HepG2 (cell line): ENCODE data around the gene NOL4L. TPM values are rescaled to one million over a fixed set of nuclear protein-coding genes. Genes with fewer than 3 reads are reported as not detected.

ENCODE experiments used
- ARNT ChIP-seq: fragments of 450-650 bp; IDR thresholded peaks from 2 replicates; pipeline ENCODE4 v1.6.1; 2017
- ATM ChIP-seq: fragments of 450-650 bp; IDR thresholded peaks from 2 replicates; pipeline ENCODE4 v1.7.1; 2017; ENCODE audit warnings: mild to moderate bottlenecking, borderline replicate concordance
- FOSL1 ChIP-seq: sonication (generic); formaldehyde crosslinking; IDR thresholded peaks from 2 replicates; pipeline ENCODE4 v1.9.0; 2021; ENCODE audit warnings: missing genetic modification reagents, borderline replicate concordance
- HES4 ChIP-seq: sonication (generic); formaldehyde crosslinking; IDR thresholded peaks from 2 replicates; pipeline ENCODE4 v1.9.0; 2021; ENCODE audit warnings: mild to moderate bottlenecking, missing genetic modification reagents, borderline replicate concordance
- HNF4G ChIP-seq, 2 experiments: sonication (generic) in 1 of 2; formaldehyde crosslinking in 1 of 2; IDR thresholded peaks; 2 replicates each; pipeline versions ENCODE4 v1.4.0 to v1.6.1; 2011 to 2020; ENCODE audit warnings: borderline replicate concordance in 2 of 2, low read depth in 2 of 2, mild to moderate bottlenecking in 2 of 2, low read length in 1 of 2, missing genetic modification reagents in 1 of 2, moderate library complexity in 1 of 2
- KDM5B ChIP-seq: sonication (generic); formaldehyde crosslinking; IDR thresholded peaks from 2 replicates; pipeline ENCODE4 v1.4.0; 2020; ENCODE audit warnings: missing genetic modification reagents, mild to moderate bottlenecking, borderline replicate concordance
- MTF1 ChIP-seq: sonication (generic); formaldehyde crosslinking; IDR thresholded peaks from 2 replicates; pipeline ENCODE4 v1.5.0; 2020; ENCODE audit warnings: missing genetic modification reagents
- NR2F1 ChIP-seq, 2 experiments: fragments of 450-650 bp in 1 of 2; formaldehyde crosslinking in 1 of 2; IDR thresholded peaks; 2 replicates each; pipeline versions ENCODE4 v1.5.0 to v1.6.1; 2016 to 2020; ENCODE audit warnings: mild to moderate bottlenecking in 1 of 2, missing compliant biosample characterization in 1 of 2, missing genetic modification reagents in 1 of 2, moderate library complexity in 1 of 2
- RERE ChIP-seq: IDR thresholded peaks from 2 replicates; pipeline ENCODE4 v1.6.1; 2016; ENCODE audit warnings: low read depth, missing genetic modification reagents, missing compliant biosample characterization
- THRA ChIP-seq: sonication (generic); formaldehyde crosslinking; IDR thresholded peaks from 2 replicates; pipeline ENCODE4 v1.4.0; 2020; ENCODE audit warnings: missing genetic modification reagents, borderline replicate concordance
- ZFP90 ChIP-seq: sonication (generic); formaldehyde crosslinking; IDR thresholded peaks from 2 replicates; pipeline ENCODE4 v1.8.0; 2022; ENCODE audit warnings: missing genetic modification reagents, mild to moderate bottlenecking, inconsistent platforms, borderline replicate concordance
- ZIK1 ChIP-seq: sonication (generic); formaldehyde crosslinking; IDR thresholded peaks from 2 replicates; pipeline ENCODE4 v1.5.0; 2020; ENCODE audit warnings: mild to moderate bottlenecking, low read depth, missing genetic modification reagents, borderline replicate concordance
- ZNF10 ChIP-seq: sonication (generic); formaldehyde crosslinking; IDR thresholded peaks from 2 replicates; pipeline ENCODE4 v1.4.0; 2020; ENCODE audit warnings: mild to moderate bottlenecking, low read depth, missing genetic modification reagents, borderline replicate concordance
- ZNF446 ChIP-seq: sonication (generic); formaldehyde crosslinking; IDR thresholded peaks from 2 replicates; pipeline ENCODE4 v1.5.0; 2020; ENCODE audit warnings: mild to moderate bottlenecking, missing genetic modification reagents
- ZNF572 ChIP-seq: sonication (generic); formaldehyde crosslinking; IDR thresholded peaks from 2 replicates; pipeline ENCODE4 v1.5.1; 2020; ENCODE audit warnings: mild to moderate bottlenecking, missing genetic modification reagents
- ZNF784 ChIP-seq: sonication (generic); formaldehyde crosslinking; IDR thresholded peaks from 2 replicates; pipeline ENCODE4 v1.5.1; 2020; ENCODE audit warnings: missing genetic modification reagents, mild to moderate bottlenecking, borderline replicate concordance
- ZNF800 ChIP-seq: sonication (generic); formaldehyde crosslinking; IDR thresholded peaks from 2 replicates; pipeline ENCODE4 v1.4.0; 2020; ENCODE audit warnings: missing genetic modification reagents
- ZSCAN20 ChIP-seq: sonication (generic); formaldehyde crosslinking; IDR thresholded peaks from 2 replicates; pipeline ENCODE4 v1.4.0; 2020; ENCODE audit warnings: missing genetic modification reagents, mild to moderate bottlenecking, borderline replicate concordance
- polyA plus RNA-seq, 8 experiments: library from polyadenylated mRNA; depleted of rRNA in 3 of 8; stranded (reverse) in 7 of 8; unstranded in 1 of 8; fragments of >200 nt; fragmentation: Illumina TruSeq in 4 of 8; extraction: Trizol in 4 of 8; gene quantifications; 2 replicates each; pipeline versions ENCODE4 v1.2.1 to v1.2.3, GENCODE V29; 2011 to 2016; ENCODE audit warnings: low read depth in 4 of 8, missing spikeins in 1 of 8, mixed read lengths in 1 of 8; ENCODE audit not compliant: insufficient read depth in 1 of 8
- total RNA-seq, 5 experiments: library from RNA; depleted of rRNA; stranded (reverse); fragments of >200 nt; fragmentation: Illumina TruSeq; extraction: Trizol; gene quantifications; 2 replicates each; pipeline ENCODE4 v1.2.3, GENCODE V29; 2016; ENCODE audit warnings: low read depth in 1 of 5

NOL4L gene
- total and polyA plus RNA-seq, 2 of the 13 experiments (the other 11 are each of a cell fraction or from before 2014, with no cell fraction given), result 16.6 to 35.4 TPM

- TF ChIP-seq RERE (CRISPR knock-in tag) (no peak), NR2F1 (CRISPR knock-in tag; IDR thresholded peaks at IDR 0.05) (peak in 1 of 2 experiments; percentile 66; a peak in 1 of 4 replicates), ZFP90 (CRISPR knock-in tag) (no peak), KDM5B (peak; percentile 81), ZSCAN20 (CRISPR knock-in tag) (no peak), ARNT (no peak), HNF4G (IDR thresholded peaks at IDR 0.05; ENCODE audit: borderline replicate concordance, low read depth, low read length) (0 out of 2 replicates have a peak, but pooled peaks have one; percentile 41), HNF4G (CRISPR knock-in tag; IDR thresholded peaks at IDR 0.05; ENCODE audit: borderline replicate concordance, low read depth) (peak; percentile 20; the same call in 1 of the 2 replicates), ZIK1 (CRISPR knock-in tag) (no peak), ZNF10 (CRISPR knock-in tag) (no peak), ZNF800 (CRISPR knock-in tag) (no peak), FOSL1 (CRISPR knock-in tag) (no peak), ATM (no peak), ZNF446 (CRISPR knock-in tag) (no peak), HES4 (CRISPR knock-in tag) (no peak), ZNF572 (CRISPR knock-in tag) (no peak), MTF1 (CRISPR knock-in tag) (no peak), THRA (no peak), ZNF784 (CRISPR knock-in tag) (no peak; the same call in 1 of the 2 replicates)
Measured at GRCh38 chr20:32569380-32570305, 15.5 kb downstream of the NOL4L start (continued).
